Thyroid gland (tissue), 4 donors: ENCODE data around the gene SHROOM3.

Source experiments
- POLR2A ChIP-seq, 2 donors: fragments of 450-650 bp; IDR thresholded peaks; one replicate each; pipeline ENCODE4 v1.6.1; 2017; ENCODE audit warnings: antibody characterized with exemption in 2 of 2, mild to moderate bottlenecking in 2 of 2, moderate library complexity in 1 of 2
- TF ChIP-seq, protein P1 (sequence below), 6 experiments: fragments of 200-600 bp in 3 of 6; fragments of 450-650 bp in 3 of 6; sonication (generic) in 3 of 6; IDR thresholded peaks; one replicate each; pipeline ENCODE4 v1.5.1; 2016 to 2019; ENCODE audit warnings: antibody characterized with exemption in 6 of 6, mild to moderate bottlenecking in 2 of 6, inconsistent platforms in 1 of 6, moderate library complexity in 1 of 6

DNA sequence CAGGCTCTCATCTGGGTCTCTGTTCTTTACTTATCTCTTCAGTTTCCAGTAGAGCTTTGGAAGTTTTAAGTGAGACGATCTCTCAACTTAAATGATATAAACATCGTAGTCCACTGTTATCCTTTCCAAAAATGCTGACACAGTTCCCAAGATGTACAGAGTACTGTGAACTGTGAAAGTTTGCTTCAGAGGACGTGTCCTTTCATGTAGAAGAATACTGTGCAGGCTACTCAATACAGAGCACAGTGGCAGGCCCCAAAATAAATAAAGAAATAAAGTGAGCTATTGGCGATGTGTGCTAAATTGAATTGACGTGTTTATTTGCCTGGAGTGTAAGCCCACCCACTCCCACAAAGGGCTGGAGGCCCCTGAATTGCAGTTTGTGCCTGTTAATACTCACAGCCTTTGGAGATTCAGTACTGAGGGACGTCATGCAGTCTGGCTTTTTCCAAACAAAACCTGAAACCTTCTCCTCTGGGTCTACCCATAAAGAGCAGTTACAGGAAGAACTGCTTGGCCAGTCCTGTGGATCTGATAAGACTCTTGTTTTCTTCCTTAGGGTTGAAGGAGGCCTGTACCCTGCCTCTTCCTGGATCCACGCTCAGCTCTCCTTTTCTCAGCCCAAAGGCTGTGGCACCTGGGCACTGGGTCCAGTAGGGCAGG is 396.8 kb downstream of the SHROOM3 start:
- TF ChIP-seq, protein P1, sequence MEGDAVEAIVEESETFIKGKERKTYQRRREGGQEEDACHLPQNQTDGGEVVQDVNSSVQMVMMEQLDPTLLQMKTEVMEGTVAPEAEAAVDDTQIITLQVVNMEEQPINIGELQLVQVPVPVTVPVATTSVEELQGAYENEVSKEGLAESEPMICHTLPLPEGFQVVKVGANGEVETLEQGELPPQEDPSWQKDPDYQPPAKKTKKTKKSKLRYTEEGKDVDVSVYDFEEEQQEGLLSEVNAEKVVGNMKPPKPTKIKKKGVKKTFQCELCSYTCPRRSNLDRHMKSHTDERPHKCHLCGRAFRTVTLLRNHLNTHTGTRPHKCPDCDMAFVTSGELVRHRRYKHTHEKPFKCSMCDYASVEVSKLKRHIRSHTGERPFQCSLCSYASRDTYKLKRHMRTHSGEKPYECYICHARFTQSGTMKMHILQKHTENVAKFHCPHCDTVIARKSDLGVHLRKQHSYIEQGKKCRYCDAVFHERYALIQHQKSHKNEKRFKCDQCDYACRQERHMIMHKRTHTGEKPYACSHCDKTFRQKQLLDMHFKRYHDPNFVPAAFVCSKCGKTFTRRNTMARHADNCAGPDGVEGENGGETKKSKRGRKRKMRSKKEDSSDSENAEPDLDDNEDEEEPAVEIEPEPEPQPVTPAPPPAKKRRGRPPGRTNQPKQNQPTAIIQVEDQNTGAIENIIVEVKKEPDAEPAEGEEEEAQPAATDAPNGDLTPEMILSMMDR (IDR thresholded peaks at IDR 0.05) = no peak
- peak in 1 of 2 donors; percentile 22 for TF ChIP-seq POLR2A (IDR thresholded peaks at IDR 0.05)
